GM23338 (cell line): ENCODE measurements around the gene PKP2. TPM values are rescaled to one million over a fixed set of nuclear protein-coding genes. Genes with fewer than 3 reads are reported as not detected.

Source experiments
- ATAC-seq: fragments of 200-7000 bp; cut with Tn5 transposase; 3 replicates; pipeline ENCODE4 v1.9.1; 2020
- DNase-seq: peaks from one replicate; pipeline ENCODE4 v3.0.0-alpha.2; 2015; ENCODE audit warnings: low spot score
- H2AFZ ChIP-seq: fragments of 200-600 bp; sonication (generic); 2 replicates; pipeline ENCODE4 v1.8.0; 2016; ENCODE audit warnings: antibody characterized with exemption, mild to moderate bottlenecking, moderate library complexity
- H3F3A ChIP-seq: fragments of 200-600 bp; sonication (generic); replicated peaks from 2 replicates; pipeline ENCODE4 v1.8.0; 2017; ENCODE audit warnings: antibody characterized with exemption, mixed run types, low read depth
- H3K27ac ChIP-seq: fragments of 200-600 bp; sonication (generic); 2 replicates; pipeline ENCODE4 v1.6.1; 2016; ENCODE audit warnings: low read depth
- H3K27me3 ChIP-seq: fragments of 200-600 bp; sonication (generic); 2 replicates; pipeline ENCODE4 v1.8.0; 2016; ENCODE audit warnings: mild to moderate bottlenecking, mixed run types, moderate library complexity; ENCODE audit not compliant: insufficient read depth
- H3K36me3 ChIP-seq: fragments of 200-600 bp; sonication (generic); 2 replicates; pipeline ENCODE4 v1.8.0; 2016; ENCODE audit warnings: mild to moderate bottlenecking; ENCODE audit not compliant: insufficient read depth
- H3K4me1 ChIP-seq: fragments of 200-600 bp; sonication (generic); 2 replicates; pipeline ENCODE4 v1.8.0; 2016; ENCODE audit warnings: mild to moderate bottlenecking, moderate library complexity; ENCODE audit not compliant: insufficient read depth
- H3K4me2 ChIP-seq: fragments of 200-600 bp; sonication (generic); 2 replicates; pipeline ENCODE4 v1.7.1; 2017; ENCODE audit warnings: mixed run types
- H3K4me3 ChIP-seq: fragments of 200-600 bp; sonication (generic); 2 replicates; pipeline ENCODE4 v1.6.1; 2016; ENCODE audit warnings: mixed run types
- H3K79me2 ChIP-seq: fragments of 200-600 bp; sonication (generic); replicated peaks from 2 replicates; pipeline ENCODE4 v1.8.0; 2017; ENCODE audit warnings: mild to moderate bottlenecking; ENCODE audit not compliant: insufficient read depth
- H3K9me2 ChIP-seq: fragments of 200-600 bp; sonication (generic); 2 replicates; pipeline ENCODE4 v1.8.0; 2017; ENCODE audit not compliant: insufficient read depth
- H4K20me1 ChIP-seq: fragments of 200-600 bp; sonication (generic); replicated peaks from 2 replicates; pipeline ENCODE4 v1.8.0; 2017; ENCODE audit warnings: mild to moderate bottlenecking; ENCODE audit not compliant: insufficient read depth
- H3K27ac Mint-ChIP-seq: 2 replicates; pipeline ENCODE4 v1.8.0; 2020; ENCODE audit warnings: inconsistent platforms, mild to moderate bottlenecking, moderate library complexity, mixed read lengths
- H3K27me3 Mint-ChIP-seq: 3 replicates; pipeline ENCODE4 v1.8.0; 2022; ENCODE audit warnings: low read depth, mild to moderate bottlenecking, moderate library complexity, mixed read lengths, inconsistent platforms; ENCODE audit not compliant: insufficient read depth, poor library complexity
- H3K36me3 Mint-ChIP-seq: 3 replicates; pipeline ENCODE4 v1.8.0; 2021; ENCODE audit warnings: low read depth, mild to moderate bottlenecking, inconsistent platforms, moderate library complexity, mixed read lengths
- H3K4me1 Mint-ChIP-seq: 3 replicates; pipeline ENCODE4 v1.8.0; 2020; ENCODE audit warnings: mild to moderate bottlenecking, inconsistent platforms, mixed read lengths
- H3K4me3 Mint-ChIP-seq: 3 replicates; pipeline ENCODE4 v1.8.0; 2021; ENCODE audit warnings: moderate library complexity, mild to moderate bottlenecking, inconsistent platforms, mixed read lengths
- H3K9me3 Mint-ChIP-seq: 3 replicates; pipeline ENCODE4 v1.8.0; 2020; ENCODE audit warnings: moderate library complexity, mild to moderate bottlenecking, inconsistent platforms, mixed read lengths
- ETS1 ChIP-seq: IDR thresholded peaks from 2 replicates; pipeline ENCODE4 v1.6.1; 2016; ENCODE audit warnings: antibody characterized with exemption
- NANOG ChIP-seq: IDR thresholded peaks from 2 replicates; pipeline ENCODE4 v1.6.1; 2016; ENCODE audit warnings: antibody characterized with exemption, borderline replicate concordance
- REST ChIP-seq: IDR thresholded peaks from one replicate; pipeline ENCODE4 v1.6.1; 2018; ENCODE audit warnings: antibody characterized with exemption; ENCODE audit not compliant: unreplicated experiment
- polyA plus RNA-seq: library from polyadenylated mRNA; unstranded; fragments of >200 nt; fragmentation: Nextera tagmentation; extraction: Ambion mirVana; gene quantifications from 2 replicates; pipeline ENCODE4 v1.2.1, GENCODE V29; 2016
- total RNA-seq: library from RNA; depleted of rRNA; stranded (reverse); fragments of >200 nt; shearing (Covaris generic); gene quantifications from 2 replicates; pipeline ENCODE4 v1.2.3, GENCODE V29; 2014
- TF ChIP-seq, protein P1 (sequence below), 2 experiments: fragments of 200-600 bp in 1 of 2; sonication (generic) in 1 of 2; conservative IDR thresholded peaks; 2 replicates each; pipeline versions ENCODE4 v1.5.1 to v1.6.1; 2016 to 2017; ENCODE audit warnings: antibody characterized with exemption in 2 of 2, low read depth in 2 of 2, mild to moderate bottlenecking in 2 of 2, moderate library complexity in 1 of 2

PKP2 gene
- total and polyA plus RNA-seq, 2 experiments from 2014 or later = 24.6 to 47.6 TPM

GRCh38 chr12:32920506-32921085, 24.0 kb upstream of the PKP2 start:
- Histone ChIP-seq H4K20me1 (no peaks in the 10 kb centered on the region), H2AFZ (no peak overlapping the region), H3K27ac (no peak overlapping the region), H3K9me2 (no peaks in the 10 kb centered on the region), H3K36me3 (no peaks in the 10 kb centered on the region), H3K27me3 (no peaks in the 10 kb centered on the region), H3K4me1 (no peaks in the 10 kb centered on the region), H3K79me2 (no peaks in the 10 kb centered on the region), H3K4me3 (no peak overlapping the region), H3F3A (no peaks in the 10 kb centered on the region), H3K4me2 (no peak overlapping the region)
- no peaks in the 10 kb centered on the region for H3K36me3 Mint-ChIP-seq
- peak; percentile 20 for DNase-seq
- H3K27ac Mint-ChIP-seq = no peak overlapping the region
- TF ChIP-seq ETS1 = no peak
- H3K4me3 Mint-ChIP-seq = no peak overlapping the region
- no peaks in the 10 kb centered on the region; the same call in 2 of the 3 replicates for H3K9me3 Mint-ChIP-seq
- ATAC-seq = no peak
- H3K27me3 Mint-ChIP-seq = no peaks in the 10 kb centered on the region
- no peaks in the 10 kb centered on the region for H3K4me1 Mint-ChIP-seq

DNA sequence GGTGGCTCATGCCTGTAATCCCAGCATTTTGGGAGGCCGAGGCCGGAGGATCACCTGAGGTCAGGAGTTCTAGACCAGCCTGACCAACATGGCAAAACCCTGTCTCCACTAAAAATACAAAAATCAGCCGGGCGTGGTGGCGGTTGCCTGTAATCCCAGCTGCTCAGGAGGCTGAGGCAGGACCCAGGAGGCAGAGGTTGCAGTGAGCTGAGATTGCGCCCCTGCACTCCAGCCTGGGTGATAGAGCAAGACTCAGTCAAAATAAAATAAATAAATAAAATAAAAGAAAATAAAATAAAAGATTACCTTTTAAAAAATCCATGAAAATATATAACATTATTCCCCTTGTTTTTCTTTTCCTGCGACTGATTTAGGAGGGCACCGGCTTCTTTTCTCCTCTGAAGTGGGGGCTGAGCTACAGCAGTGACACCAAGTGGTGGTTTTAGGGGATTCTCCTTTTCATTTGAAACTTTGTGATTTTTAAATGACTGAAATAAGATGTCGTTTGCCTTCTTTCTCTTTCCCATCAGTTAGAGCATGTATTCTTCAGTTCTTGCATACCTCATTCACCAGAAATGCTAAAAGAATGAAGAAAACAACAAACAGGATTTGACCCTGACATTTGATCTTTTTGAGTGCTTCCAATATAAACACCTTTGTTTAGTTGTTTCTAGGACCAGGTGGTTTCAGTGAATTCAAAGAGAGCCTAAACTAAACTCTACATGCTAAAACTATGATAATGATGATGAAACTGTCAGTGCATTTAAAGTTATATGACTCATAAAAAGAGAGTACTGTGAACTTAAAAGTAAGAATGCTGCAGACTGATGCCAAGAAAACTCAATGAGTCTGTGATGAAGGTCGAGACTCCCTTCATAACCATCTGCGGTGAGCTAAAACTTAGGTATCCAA, 22.6 kb upstream of the PKP2 start:
- H3K27me3 Mint-ChIP-seq = no peaks in the 10 kb centered on the region

More for the DNA sequence above, 22.6 kb upstream of the PKP2 start:
- Histone ChIP-seq H3K36me3 (no peaks in the 10 kb centered on the region), H3K4me3 (no peak overlapping the region), H3K4me1 (no peaks in the 10 kb centered on the region), H3K79me2 (no peaks in the 10 kb centered on the region), H2AFZ (peak overlapping the region; percentile 82; the same call in 1 of the 2 replicates), H3K9me2 (0 out of 2 replicates have a peak, but pooled peaks cover 4% of the 10 kb centered on the region), H3K27me3 (no peaks in the 10 kb centered on the region), H3F3A (no peaks in the 10 kb centered on the region), H4K20me1 (no peaks in the 10 kb centered on the region), H3K4me2 (no peak overlapping the region), H3K27ac (no peak overlapping the region)
- Mint-ChIP-seq H3K36me3 (no peaks in the 10 kb centered on the region), H3K4me3 (no peak overlapping the region), H3K27ac (no peak overlapping the region), H3K4me1 (no peaks in the 10 kb centered on the region), H3K9me3 (no peaks in the 10 kb centered on the region; the same call in 2 of the 3 replicates)
- ATAC-seq = peak; percentile 74
- DNase-seq = peak; percentile 76
- no peak for TF ChIP-seq REST
- TF ChIP-seq NANOG = no peak
- TF ChIP-seq, protein P1, sequence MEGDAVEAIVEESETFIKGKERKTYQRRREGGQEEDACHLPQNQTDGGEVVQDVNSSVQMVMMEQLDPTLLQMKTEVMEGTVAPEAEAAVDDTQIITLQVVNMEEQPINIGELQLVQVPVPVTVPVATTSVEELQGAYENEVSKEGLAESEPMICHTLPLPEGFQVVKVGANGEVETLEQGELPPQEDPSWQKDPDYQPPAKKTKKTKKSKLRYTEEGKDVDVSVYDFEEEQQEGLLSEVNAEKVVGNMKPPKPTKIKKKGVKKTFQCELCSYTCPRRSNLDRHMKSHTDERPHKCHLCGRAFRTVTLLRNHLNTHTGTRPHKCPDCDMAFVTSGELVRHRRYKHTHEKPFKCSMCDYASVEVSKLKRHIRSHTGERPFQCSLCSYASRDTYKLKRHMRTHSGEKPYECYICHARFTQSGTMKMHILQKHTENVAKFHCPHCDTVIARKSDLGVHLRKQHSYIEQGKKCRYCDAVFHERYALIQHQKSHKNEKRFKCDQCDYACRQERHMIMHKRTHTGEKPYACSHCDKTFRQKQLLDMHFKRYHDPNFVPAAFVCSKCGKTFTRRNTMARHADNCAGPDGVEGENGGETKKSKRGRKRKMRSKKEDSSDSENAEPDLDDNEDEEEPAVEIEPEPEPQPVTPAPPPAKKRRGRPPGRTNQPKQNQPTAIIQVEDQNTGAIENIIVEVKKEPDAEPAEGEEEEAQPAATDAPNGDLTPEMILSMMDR (conservative IDR thresholded peaks at IDR 0.05; ENCODE audit: low read depth in 2 of 2) = peak; percentile 73 to 74
